RPMI7951 (cell line): ENCODE data around the gene TMPRSS4. TPM values are rescaled to one million over a fixed set of nuclear protein-coding genes. Genes with fewer than 3 reads are reported as not detected.

ENCODE experiments used
- DNase-seq: peaks from one replicate; pipeline ENCODE4 v3.0.0-alpha.2; 2012; ENCODE audit warnings: low read depth
- total RNA-seq: library from RNA; depleted of rRNA; stranded (reverse); fragments of >200 nt; shearing (Covaris generic); gene quantifications from 2 replicates; pipeline ENCODE4 v1.2.3, GENCODE V29; 2014

TMPRSS4 gene
- total RNA-seq, 1 experiment from 2014 or later, result not detected

DNA sequence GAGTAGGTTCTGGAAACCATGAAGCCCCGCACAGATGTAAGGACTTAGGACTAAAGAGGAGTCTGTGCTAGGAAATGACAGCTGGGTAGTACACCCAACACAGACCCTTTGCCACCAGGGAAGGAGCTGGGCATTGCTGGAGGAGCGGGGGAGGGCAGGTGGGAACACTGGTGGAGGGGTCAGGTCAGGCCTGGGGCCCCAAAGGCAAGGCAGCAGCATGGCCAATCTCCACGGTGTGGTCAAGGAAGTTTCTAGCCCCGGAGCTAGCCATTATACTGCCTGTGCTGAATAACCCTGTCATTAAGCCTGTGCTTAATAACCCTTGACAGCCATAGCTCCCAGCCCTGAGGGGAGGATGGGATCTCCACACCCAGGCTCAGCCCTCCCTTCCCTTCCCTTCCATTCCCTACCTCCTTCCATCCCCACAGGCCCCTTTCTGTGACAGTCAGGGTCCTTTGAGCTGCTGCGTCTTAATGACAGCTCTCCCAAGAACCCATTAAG is 2.1 kb downstream of the TMPRSS4 start:
- DNase-seq, result no peak

DNA sequence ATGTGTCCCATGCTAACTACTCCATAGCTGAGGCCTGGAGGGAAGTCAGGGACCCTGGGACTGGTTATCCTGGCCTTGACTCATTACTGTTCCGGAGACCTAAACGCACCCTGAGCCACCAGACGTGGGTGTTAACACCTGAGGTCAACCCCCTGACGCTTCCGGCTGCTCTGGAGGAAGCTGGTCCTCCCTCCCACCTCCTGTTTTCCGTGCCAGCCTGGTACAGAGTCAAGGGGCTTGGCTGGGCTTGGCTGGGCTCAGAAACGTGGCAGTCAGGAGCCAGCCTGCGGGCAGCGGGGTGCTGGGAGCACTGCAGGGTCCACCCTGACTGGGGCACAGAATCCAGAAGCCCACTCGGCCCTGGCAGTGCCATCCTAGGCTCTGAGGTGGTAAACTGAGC is 2.6 kb downstream of the TMPRSS4 start:
- DNase-seq, result no peak

DNA sequence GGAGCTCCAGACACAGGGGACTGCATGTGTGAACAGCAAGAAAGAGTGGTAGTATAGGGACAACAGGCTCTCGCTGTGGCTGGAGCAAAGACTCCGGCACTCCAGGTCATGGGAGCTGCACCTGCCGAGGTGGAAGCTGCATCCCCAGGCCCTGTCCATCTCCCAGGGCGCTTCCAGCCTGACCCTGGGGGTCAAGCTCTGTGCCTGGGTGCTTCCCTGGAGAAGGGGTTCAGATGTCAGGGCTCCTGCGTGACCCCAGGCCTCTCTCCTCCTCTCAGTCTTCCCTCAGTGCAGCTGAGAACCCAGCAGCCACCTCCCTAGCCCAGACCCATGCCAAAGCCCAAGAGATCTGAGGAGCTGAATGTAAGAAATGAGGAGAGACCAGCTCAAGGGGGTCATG is 3.4 kb downstream of the TMPRSS4 start:
- no peak for DNase-seq

DNA sequence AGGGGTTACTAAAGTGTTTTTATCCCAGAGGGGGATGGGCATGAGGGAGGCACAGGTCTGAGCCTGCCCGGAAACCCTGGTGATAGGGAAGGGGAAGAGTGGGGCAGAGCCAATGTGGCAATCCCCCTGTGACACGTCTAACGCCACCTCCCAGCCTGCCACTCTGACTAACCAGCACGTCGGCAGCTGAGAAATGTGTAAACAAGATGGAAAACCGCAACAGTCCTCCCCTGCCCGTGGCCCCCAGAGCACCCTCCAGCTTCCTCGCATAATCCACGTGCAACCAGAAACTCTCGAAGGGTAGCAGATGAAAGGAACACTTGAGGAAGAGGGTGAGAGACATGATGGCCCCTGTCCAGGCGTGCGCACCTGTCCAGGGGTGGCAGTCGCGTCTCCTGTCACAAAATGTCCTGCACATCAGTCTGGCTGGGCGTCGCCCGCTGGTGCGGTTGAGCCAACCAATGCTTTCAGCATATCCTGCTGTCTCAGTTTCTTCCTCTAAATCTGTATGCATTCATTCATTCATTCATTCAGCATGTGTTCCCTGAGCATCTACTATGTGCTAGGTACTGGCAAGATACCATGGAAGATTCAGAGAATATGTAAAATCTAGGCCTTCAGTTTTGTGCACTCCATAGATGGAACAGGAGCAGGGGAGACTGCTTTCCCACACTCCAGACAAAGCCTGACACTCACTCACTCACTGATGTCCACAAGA is 4.5 kb downstream of the TMPRSS4 start:
- DNase-seq, result no peak

DNA sequence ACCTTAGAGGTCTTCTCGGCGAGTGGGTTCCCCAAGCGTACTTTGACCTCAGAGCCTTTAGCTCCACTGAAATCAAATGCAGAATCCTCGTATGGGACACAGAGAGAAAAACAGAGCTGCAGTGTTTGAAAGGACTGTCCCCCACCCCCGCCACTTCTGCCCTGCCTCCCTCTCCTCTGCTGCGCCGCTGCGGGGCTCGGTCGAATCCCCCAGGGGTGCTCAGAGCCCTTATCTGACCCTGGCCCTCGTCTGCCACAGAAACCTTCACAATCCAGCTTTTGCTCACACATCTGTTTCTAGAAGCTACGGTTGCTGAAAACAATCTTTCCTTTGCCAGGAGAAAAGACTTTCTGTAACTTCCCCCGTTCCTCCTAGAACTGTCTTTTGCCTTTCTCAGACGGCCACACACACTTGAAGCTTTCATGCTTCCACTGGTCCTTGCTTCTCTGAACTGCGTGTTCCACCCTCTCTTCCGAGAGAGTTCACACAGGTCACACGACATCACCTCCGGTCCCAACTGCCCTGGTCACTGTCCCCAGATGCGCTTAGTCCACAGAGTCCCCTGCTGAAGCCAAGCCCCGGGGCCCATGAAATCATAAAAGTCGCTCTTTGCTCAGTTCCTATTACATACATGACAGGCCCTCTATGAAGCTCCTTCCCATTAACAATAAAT is 6.1 kb downstream of the TMPRSS4 start:
- DNase-seq, result no peak

DNA sequence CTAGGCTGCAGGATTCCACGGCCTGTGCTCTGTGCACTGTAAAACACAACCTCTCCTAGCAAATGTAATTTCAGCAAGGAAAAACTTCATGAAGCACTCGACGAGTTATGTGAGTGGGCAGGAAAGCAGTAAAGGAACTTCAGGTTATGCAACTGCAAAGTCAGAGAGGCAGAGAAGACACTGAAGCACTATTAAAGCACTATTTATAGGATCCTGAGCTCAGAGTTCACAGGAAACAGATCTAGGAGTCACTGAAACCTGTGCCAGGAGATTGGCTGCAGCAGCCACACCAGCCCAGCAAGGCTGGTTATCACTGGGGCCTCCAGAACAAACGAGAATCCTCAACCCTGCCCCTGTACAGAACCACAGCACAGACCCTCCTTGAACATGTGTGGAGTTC is 7.4 kb downstream of the TMPRSS4 start:
- DNase-seq, result no peak

DNA sequence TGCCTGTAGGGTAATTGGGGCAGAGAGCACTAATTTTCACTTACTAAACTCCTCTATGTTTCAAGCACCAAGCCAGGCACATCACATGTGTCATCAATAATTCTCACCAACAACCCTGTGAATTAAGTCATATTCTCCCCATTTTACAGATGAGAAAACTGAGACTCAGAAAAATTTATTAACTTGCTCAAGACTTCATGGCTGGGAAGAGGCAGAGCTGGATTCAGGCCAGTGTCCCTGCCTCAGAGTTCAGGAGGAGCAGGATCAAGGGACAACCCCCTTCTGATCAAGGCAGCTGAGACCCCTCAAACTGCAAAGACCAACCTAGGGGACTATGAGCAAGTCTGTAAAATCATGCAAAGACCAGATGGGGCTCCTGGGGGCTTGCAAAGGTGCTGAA is 7.8 kb downstream of the TMPRSS4 start:
- DNase-seq, result no peak

DNA sequence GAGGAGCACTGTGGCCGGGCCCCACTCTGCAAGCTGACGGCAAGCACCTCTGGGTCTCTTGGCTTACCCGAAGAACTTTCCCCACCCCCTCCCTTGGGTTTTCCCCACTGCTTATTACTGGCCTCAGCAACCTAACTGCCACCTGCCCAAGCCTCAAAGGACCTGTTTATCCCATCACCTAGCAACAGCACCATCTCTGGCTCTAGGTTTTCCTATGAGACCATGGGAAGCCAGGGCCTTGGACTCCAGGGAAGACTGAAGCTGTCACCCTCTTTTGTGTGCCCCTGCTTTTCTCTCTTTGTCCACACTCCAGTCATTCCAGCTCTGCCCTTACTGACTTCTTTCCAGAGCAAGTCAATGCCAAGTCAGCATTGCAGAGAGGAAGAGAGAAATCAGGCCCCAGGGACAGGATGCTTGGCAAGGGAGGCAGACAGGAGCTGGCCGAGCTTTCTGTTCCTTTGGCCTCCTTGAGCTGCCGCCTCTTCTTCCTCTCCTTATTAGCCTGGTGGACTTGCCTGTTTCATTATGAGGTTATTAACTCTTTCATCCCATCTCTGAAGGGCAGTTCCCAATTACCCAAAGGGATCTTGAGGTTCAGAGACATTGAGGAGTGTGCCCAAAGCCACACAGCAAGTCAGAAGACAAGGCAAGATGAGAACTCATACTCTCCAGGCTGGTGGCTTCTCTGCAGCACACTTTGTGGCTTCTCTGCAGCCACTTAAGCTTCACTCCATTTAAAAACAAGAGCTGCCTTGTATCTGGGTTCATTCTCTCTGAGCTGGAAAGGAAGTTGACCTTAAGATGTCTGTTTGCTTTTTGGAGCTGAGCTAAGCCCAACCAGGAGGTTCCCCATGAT is 10.3 kb downstream of the TMPRSS4 start, which contains the start of gene SMIM35:
TSS of gene SMIM35 (minus strand) at position 51 of the 856 bp plus-strand sequence. CDS start 206 bp downstream, outside the sequence.
- DNase-seq, result no peak

DNA sequence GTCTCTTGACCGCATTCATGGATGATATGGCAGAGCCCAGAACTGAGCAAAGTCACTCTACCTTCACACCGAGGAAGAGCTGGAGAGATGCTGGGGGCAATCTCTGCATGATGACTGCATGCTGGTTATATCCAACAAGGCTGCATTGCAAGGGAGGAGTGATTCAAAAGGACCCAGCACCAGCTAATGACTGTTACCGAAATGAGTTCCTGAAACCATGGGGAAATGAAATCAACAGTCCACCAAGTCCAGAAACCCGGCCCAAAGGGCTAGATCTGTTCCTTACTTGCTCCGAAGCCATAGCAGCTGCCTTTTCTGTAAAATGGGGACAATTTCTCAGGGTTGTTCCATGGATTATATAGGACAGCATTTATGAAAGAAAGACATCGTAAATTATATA is 11.1 kb downstream of the TMPRSS4 start:
- DNase-seq, result no peak

DNA sequence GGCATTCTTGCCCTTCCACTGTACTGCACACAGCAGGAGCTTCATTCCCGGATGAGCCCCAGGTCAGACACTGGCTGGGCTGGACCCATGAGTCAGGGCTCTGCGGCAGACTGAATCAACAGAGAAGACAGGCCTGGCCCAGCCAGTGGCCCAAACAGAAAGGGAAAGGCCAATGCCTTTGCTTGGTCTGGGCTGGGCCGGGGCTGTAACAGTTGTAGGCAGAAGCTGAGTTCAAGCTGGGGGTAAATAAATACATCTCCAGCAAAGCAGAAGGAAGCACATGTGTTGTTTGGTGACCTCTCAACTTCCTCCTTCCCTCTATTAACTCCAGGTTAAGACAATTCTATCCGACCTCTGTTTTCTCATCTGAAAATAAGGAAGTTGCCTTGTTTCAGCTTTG is 11.7 kb downstream of the TMPRSS4 start:
- no peak for DNase-seq

DNA sequence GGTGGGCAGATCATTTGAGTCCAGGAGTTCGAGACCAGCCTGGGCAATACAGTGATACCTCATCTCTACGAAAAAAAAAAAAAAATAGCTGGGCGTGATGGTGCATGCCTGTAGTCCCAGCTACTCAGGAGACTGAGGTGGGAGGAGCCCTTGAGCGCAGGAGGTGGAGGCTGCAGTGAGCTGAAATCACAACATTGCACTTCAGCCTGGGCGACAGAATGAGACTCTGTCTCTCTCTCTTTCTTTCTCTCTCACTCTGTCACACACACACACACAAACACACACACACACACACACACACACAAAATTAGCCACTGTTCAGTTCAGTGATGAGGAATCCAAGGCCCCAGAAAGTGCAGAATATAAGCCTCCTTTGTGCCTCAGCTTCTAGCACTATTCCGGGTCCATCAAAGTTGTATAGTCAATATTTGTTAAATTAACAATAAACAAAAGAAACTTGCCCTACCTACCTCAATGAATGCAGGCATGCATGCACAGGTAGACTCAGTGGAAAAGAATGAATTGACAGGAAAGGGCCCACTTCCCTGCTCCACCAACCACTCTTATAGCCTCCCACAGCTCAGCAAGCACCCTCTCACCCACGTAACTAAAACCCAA is 13.8 kb downstream of the TMPRSS4 start:
- DNase-seq, result no peak

DNA sequence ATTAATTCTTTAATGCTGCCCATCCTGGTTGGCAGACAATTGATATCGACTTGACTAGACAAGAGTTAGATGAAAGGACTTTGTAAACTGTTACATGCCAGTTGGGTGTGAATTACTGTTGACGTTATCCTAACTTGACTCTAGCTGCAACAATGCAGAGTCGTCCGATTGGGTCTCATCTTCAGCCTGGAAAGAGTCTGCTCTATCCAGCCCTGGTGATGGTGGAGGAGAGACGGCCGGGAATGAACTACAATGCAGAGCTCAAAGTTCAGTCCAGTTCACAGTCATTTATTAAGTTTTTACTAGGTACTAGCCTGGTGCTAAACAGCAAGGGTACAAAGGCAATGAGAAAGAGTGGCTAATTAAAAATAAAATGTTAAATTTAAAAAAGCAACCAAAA is 14.8 kb downstream of the TMPRSS4 start:
- DNase-seq, result no peak

DNA sequence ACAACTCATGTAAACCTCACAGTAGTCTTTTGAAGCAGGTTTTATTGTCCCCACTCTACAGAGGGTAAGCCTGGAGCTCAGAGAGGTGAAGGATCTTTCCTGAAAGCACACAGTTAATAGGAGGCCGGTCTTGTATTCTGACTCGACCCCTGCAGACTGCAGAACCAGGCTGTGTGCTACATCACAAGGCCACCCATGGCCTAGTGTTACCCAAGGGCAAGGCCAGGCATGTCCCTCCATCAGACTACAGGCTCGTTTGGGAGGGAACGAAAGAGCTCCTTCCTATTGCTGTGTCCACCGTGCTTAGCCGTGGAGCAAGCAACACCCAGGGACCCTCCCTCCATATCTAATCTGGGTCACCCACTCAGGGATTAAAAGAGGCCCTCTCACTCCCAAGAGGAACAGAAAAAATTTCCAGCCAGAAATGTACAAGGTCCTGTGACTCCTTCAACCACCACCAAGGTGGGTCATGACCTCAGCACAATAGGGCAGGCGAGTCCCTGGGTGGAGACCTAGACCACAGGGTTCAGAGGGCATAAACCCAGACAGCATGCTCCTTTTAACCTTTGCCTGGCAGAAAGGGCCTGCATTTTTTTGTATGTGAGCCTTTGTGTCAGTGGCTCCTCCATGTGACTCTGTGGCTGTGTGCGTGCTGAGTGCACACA is 16.2 kb downstream of the TMPRSS4 start:
- DNase-seq, result no peak

DNA sequence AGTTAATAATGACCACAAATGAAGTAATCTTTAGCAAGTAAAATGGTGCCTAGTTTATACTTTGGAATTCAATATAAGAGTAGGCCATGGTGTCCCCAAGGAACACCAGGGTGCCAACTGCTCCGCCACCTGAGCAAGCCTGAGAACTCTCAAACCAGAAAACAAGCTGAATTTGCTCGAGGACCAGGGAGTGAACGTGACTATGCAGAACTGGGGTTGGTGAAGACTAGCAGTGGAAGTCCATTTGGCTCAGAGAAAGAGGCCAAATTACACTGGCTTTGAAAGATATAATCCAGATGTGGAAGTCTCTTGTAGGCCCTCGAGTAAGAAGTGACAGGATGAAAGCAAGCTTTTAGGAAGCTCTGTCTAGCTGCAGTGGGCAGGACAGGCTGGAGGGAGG is 18.6 kb downstream of the TMPRSS4 start:
- DNase-seq, result no peak

DNA sequence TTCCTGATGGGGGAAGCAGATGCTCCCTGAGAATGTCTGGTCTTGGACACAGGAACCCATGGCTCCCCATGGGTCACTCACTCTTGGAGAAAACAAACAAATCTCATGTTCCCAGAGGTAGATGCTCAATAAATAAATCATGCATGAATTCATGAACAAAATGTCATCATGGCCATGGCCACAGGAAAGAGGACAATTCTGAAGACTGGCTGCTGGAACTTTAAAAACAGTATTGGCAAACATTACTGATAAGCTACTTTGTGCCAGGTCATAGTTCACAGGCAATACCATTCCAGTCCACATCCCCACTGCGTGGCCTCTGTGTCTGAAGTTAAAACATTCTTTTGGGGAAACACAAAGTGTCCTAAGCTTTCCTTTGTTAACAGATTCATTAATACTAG is 19.1 kb downstream of the TMPRSS4 start:
- DNase-seq, result no peak

DNA sequence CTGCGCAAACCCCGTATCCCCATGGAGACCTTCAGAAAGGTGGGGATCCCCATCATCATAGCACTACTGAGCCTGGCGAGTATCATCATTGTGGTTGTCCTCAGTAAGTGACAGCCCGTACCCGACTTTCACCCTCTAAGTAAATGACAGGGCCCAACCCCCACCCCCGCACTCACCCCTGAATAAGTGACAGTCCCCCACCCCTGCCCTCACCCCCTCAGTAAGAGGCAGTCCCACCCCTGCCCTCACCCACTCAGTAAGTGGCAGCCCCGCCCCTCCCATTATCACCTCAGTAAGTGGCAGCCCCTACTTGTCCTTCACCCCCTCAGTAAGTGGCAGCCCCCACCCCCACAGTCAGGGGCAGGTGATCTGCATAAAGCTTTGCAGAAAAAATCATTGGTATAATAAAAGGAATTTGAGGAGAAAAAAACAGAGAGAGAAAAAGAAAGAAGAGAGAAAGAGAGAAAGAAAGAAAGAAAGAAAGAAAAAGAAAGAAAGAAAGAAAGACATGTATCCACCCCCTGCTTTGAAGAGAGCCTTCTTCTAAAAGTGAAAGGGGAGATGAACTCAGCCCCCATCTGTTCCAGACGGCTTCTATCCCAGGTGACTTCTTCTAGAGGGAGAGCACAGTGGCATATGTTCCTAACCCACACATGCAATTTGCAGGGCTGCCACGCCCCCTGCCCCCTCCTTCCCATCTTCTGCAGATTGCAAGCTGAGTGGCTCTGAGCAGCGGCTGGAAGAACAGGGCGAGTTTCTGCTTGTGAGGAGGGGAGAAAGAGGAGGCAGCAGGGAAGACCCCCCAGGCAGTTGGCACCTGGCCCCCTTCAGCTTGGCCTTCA is 22.3 kb downstream of the TMPRSS4 start:
- DNase-seq, result no peak

DNA sequence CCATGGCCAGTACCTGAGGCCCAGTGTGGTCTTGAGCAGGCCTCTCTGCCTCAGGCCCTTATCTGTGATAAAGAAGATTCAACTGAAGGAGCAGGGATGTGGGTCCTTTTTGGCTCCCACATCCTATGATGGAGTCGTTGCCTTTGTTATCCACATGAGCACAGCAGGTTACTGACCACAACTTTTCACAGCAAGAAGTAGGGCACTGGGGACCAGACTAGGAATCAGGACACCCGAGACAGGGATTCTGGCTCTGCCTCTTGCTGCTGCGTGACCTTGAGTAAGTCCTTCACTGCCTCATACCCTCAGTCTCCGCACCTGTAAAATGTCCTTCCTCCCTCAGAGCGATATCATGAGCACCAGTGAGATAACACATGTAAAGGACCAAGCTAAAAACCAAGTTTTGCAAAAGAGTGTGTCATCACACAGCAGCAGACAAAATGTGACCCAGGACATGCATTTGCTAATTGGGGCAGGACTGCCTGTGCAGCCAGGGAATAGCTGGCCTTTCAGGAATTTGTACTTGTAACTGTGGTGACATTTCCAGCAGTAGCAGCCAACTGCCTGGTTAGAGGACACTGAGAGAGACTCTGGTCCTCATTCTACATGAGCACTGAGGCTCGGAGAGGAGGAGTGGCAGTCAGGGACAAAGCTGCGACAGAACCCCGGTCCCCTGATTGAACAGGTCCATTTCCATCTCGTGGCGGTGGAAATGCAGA is 23.1 kb downstream of the TMPRSS4 start:
- DNase-seq, result no peak

DNA sequence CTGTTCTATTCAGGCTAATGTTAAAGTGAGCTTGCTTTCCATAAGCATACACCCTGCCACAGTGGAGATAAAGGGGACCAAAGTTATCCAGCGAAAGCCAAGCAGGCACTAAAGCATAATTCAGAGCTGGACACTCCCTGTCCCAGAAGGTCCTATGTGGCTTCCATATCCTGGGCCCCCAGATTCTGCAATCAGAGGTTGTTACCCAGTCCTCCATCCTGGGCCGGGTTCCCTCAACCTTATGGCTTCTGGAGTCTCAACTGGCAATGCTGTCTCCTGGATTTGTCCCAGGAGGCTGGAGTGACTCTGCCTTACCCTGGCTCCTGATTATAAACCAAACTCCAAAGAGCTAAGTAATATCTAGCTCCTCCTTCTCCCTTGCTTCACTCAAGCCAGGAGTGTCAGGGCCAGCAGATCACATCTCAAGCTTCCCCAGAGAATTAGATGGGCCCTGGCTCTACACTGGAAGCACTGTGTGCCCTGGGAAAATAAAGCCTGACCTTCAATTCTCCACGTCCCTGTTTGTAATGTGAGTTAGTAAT is 23.9 kb downstream of the TMPRSS4 start:
- no peak for DNase-seq

DNA sequence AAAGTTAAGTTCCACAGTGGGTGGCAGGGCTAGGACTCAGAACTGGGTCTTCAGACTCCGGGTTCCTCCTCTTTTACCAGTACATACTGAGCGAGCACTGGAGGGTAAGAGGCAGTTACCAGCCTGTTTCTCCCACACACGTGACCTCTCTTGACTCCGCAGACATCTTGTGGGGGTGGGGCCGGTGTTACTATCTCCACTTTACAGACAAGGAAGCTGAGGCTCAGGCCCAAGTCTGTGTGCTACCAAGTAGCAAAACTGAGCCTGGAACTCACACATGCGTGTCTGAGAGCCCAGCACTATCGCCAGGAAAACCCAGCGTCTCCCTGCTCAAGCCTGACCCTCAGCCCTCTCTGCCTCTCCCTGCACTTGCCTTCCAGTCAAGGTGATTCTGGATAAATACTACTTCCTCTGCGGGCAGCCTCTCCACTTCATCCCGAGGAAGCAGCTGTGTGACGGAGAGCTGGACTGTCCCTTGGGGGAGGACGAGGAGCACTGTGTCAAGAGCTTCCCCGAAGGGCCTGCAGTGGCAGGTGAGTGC is 25.9 kb downstream of the TMPRSS4 start:
- DNase-seq, result no peak
